Measurements from ENCODE around the gene SEPSECS. TPM values are rescaled to one million over a fixed set of nuclear protein-coding genes. Genes with fewer than 3 reads are reported as not detected.

The SEPSECS gene
- total RNA-seq, 4 donors from 2014 or later, result 3.9 to 6.7 (median 4.7) TPM

GRCh38 chr4:25129917-25130316 lies 30.3 kb downstream of the SEPSECS start:
- Histone ChIP-seq H3K4me3 (no peak overlapping the region), H3K36me3 (no peaks in the 10 kb centered on the region), H3K4me1 (no peaks in the 10 kb centered on the region), H3K27me3 (no peaks in the 10 kb centered on the region), H3K27ac (no peak overlapping the region), H3K9me3 (no peaks in the 10 kb centered on the region)
- no peak for TF ChIP-seq POLR2A (IDR thresholded peaks at IDR 0.05)
- TF ChIP-seq, protein P1, sequence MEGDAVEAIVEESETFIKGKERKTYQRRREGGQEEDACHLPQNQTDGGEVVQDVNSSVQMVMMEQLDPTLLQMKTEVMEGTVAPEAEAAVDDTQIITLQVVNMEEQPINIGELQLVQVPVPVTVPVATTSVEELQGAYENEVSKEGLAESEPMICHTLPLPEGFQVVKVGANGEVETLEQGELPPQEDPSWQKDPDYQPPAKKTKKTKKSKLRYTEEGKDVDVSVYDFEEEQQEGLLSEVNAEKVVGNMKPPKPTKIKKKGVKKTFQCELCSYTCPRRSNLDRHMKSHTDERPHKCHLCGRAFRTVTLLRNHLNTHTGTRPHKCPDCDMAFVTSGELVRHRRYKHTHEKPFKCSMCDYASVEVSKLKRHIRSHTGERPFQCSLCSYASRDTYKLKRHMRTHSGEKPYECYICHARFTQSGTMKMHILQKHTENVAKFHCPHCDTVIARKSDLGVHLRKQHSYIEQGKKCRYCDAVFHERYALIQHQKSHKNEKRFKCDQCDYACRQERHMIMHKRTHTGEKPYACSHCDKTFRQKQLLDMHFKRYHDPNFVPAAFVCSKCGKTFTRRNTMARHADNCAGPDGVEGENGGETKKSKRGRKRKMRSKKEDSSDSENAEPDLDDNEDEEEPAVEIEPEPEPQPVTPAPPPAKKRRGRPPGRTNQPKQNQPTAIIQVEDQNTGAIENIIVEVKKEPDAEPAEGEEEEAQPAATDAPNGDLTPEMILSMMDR (IDR thresholded peaks at IDR 0.05 in 4 of 5, conservative IDR thresholded peaks at IDR 0.05 in 1 of 5), result no peak
- intact Hi-C loops (cut with DNase I; ENCODE audit: low total_unique reads), result no loop called here
- ATAC-seq, result no peak
- in situ Hi-C loops (cut with MboI; ENCODE audit: low sequenced_read_pairs in 4 of 4), result no loop called here
- no peak for DNase-seq

DNA sequence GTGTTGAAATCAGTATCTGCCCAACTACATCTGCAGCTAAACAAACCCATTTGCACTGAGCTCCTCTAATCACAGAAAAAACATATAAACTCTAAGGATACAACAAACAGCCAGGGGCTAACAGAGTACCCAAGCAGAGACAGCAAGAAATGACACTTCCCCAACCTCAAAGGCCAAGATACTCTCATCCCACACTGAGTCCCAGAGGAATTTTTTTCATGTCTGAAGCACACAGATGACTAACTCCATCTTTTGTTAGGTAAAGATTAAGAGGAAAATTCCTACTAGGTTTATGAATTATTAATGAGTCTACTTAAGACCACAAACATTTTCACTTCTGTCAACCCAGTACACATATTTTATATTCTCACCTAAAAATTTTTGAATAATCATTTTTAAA lies 31.6 kb downstream of the SEPSECS start:
- Histone ChIP-seq H3K27me3 (no peaks in the 10 kb centered on the region), H3K4me3 (no peak overlapping the region), H3K4me1 (no peaks in the 10 kb centered on the region), H3K27ac (no peak overlapping the region), H3K36me3 (peaks cover 0 to 7% of the 10 kb centered on the region in 2 donors), H3K9me3 (no peaks in the 10 kb centered on the region)
- no peak for ATAC-seq
- in situ Hi-C loops (cut with MboI; ENCODE audit: low sequenced_read_pairs in 4 of 4), result no loop called here
- TF ChIP-seq, protein P1 (IDR thresholded peaks at IDR 0.05 in 4 of 5, conservative IDR thresholded peaks at IDR 0.05 in 1 of 5), result no peak
- no peak for TF ChIP-seq POLR2A (IDR thresholded peaks at IDR 0.05)
- no peak for DNase-seq
- intact Hi-C loops (cut with DNase I; ENCODE audit: low total_unique reads), result no loop called here

DNA sequence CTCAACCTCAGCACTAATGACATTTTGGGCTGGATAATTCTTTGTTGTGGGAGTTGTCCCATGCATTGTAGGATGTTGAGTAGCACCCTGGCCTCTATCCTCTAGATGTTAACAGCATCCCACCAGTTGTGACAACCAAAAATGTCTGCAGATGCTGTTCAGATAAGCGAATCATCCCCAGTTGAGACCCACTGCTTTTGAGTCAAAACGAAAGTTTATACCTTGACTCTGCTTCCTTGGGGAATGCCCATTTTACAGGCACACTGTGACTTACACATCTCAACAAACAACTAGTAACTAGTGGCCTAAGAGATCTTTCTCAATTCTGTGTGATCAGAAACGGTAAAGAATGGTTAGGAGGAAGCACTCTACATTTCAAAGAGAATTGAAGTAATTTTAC lies 37.0 kb downstream of the SEPSECS start:
- peaks cover 0 to 17% of the 10 kb centered on the region in 2 donors for H3K36me3 ChIP-seq
- no peak for TF ChIP-seq POLR2A (IDR thresholded peaks at IDR 0.05)
- TF ChIP-seq, protein P1 (IDR thresholded peaks at IDR 0.05 in 4 of 5, conservative IDR thresholded peaks at IDR 0.05 in 1 of 5), result no peak
- no peaks in the 10 kb centered on the region for H3K4me1 ChIP-seq
- no peak for DNase-seq
- H3K27me3 ChIP-seq, result no peaks in the 10 kb centered on the region
- intact Hi-C loops (cut with DNase I; ENCODE audit: low total_unique reads), result no loop called here
- no peak overlapping the region for H3K4me3 ChIP-seq
- no peak overlapping the region for H3K27ac ChIP-seq
- in situ Hi-C loops (cut with MboI; ENCODE audit: low sequenced_read_pairs in 4 of 4), result no loop called here
- ATAC-seq, result no peak
- H3K9me3 ChIP-seq, result no peaks in the 10 kb centered on the region

GRCh38 chr4:25120146-25120940 lies 39.9 kb downstream of the SEPSECS start:
- H3K9me3 ChIP-seq, result no peaks in the 10 kb centered on the region
- ATAC-seq (no peak), DNase-seq (no peak)
- intact Hi-C loops (cut with DNase I; ENCODE audit: low total_unique reads) (no loop called here), in situ Hi-C loops (cut with MboI; ENCODE audit: low sequenced_read_pairs in 4 of 4) (no loop called here)
- H3K4me1 ChIP-seq, result no peaks in the 10 kb centered on the region
- H3K27me3 ChIP-seq, result no peaks in the 10 kb centered on the region
- H3K27ac ChIP-seq, result no peak overlapping the region
- no peak for TF ChIP-seq POLR2A (IDR thresholded peaks at IDR 0.05)
- TF ChIP-seq, protein P1 (IDR thresholded peaks at IDR 0.05 in 4 of 5, conservative IDR thresholded peaks at IDR 0.05 in 1 of 5), result no peak
- H3K36me3 ChIP-seq, result peaks cover 0 to 17% of the 10 kb centered on the region in 2 donors
- H3K4me3 ChIP-seq, result no peak overlapping the region
